Kidney (tissue), 14 donors: ENCODE results near the gene NENF. TPM values are rescaled to one million over a fixed set of nuclear protein-coding genes. Genes with fewer than 3 reads are reported as not detected.

Experiments used
- DNase-seq, 5 donors: peaks; one replicate each; pipeline ENCODE4 v3.0.0-alpha.2; 2013 to 2020
- FAIRE-seq: peaks from 2 replicates; lab custom pipeline; 2012; peaks lifted over from hg19 to GRCh38; lab: Jason Lieb, UNC
- H3K27ac ChIP-seq, 2 donors: one replicate each; pipeline ENCODE4 v1.7.0; 2013; ENCODE audit warnings: low read depth in 2 of 2, low read length in 2 of 2, inconsistent platforms in 1 of 2
- H3K27me3 ChIP-seq: one replicate; pipeline ENCODE4 v1.7.1; 2013; ENCODE audit warnings: low read length, inconsistent platforms; ENCODE audit not compliant: control insufficient read depth, insufficient read depth
- H3K36me3 ChIP-seq, 3 donors: one replicate each; pipeline versions ENCODE4 v1.7.0 to v1.7.1; 2013; ENCODE audit warnings: low read length in 3 of 3, control low read depth in 1 of 3, inconsistent platforms in 1 of 3; ENCODE audit not compliant: insufficient read depth in 3 of 3, control insufficient read depth in 2 of 3
- H3K4me1 ChIP-seq, 3 donors: one replicate each; pipeline versions ENCODE4 v1.7.0 to v1.7.1; 2013; ENCODE audit warnings: low read length in 3 of 3, inconsistent platforms in 1 of 3, low read depth in 1 of 3; ENCODE audit not compliant: control insufficient read depth in 2 of 3, insufficient read depth in 2 of 3
- H3K4me3 ChIP-seq, 3 donors: one replicate each; pipeline versions ENCODE4 v1.7.0 to v1.8.1; 2013; ENCODE audit warnings: low read length in 3 of 3, control low read depth in 1 of 3, inconsistent platforms in 1 of 3
- H3K9ac ChIP-seq, 3 donors: one replicate each; pipeline versions ENCODE4 v1.7.0 to v1.7.1; 2013; ENCODE audit warnings: low read length in 3 of 3, control low read depth in 1 of 3, inconsistent platforms in 1 of 3
- H3K9me3 ChIP-seq, 3 donors: one replicate each; pipeline versions ENCODE4 v1.7.0 to v1.7.1; 2013; ENCODE audit warnings: low read length in 3 of 3, control low read depth in 1 of 3, inconsistent platforms in 1 of 3; ENCODE audit not compliant: control insufficient read depth in 2 of 3, insufficient read depth in 1 of 3
- CTCF ChIP-seq: IDR thresholded peaks from 3 replicates; pipeline ENCODE4 v1.5.1; 2012; ENCODE audit warnings: mild to moderate bottlenecking, moderate library complexity, borderline replicate concordance; ENCODE audit not compliant: insufficient read depth; ENCODE audit errors: extremely low read depth
- intact Hi-C: fragments of 100-400 bp; cut with DNase I; formaldehyde crosslinking; loops from one replicate; pipeline ENCODE4 v1.11.1; 2022
- polyA plus RNA-seq: library from polyadenylated mRNA; stranded (reverse); fragments of 350-450 nt; fragmentation: Illumina TruSeq; extraction: RNeasy Lipid Tissue Mini Kit (QIAGEN cat#74804); gene quantifications from one replicate; pipeline ENCODE4 v1.2.3, GENCODE V29; 2014; ENCODE audit warnings: low read depth, low replicate concordance; ENCODE audit not compliant: insufficient read depth
- total RNA-seq: library from RNA; stranded (reverse); fragmentation: NEBNext Ultra II Directional; extraction: Animal tissue kit (Norgen Biotek cat#: 25700); gene quantifications from one replicate; pipeline ENCODE4 v1.2.1, GENCODE V29; 2021
- donor health status: control.
- donor health status: control.
- donor health status: control.
- donor health status: control.
- donor health status: control.
- donor health status: DM: yes; HTN: yes; CAD: no.
- donor health status: Normal renal cell carcinoma (clear cell type).

The NENF gene
- total and polyA plus RNA-seq, 2 donors from 2014 or later, result 63.0 to 210 TPM

GRCh38 chr1:212451416-212452322, 18.9 kb downstream of the NENF start:
- no peaks in the 10 kb centered on the region for H3K36me3 ChIP-seq
- TF ChIP-seq CTCF, result no peak
- H3K4me1 ChIP-seq, result peaks cover 0 to 2% (median 0%) of the 10 kb centered on the region in 3 donors
- no peak overlapping the region for H3K27ac ChIP-seq
- intact Hi-C loops, result loop anchor here (10.0 kb wide), 1 partner anchor 387 kb away; no protein-coding TSS in a partner anchor
- DNase-seq (peak in 3 of 5 donors; percentile 23 to 46 (median 44)), FAIRE-seq (no peak)
- H3K9ac ChIP-seq, result no peak overlapping the region
- no peaks in the 10 kb centered on the region for H3K27me3 ChIP-seq
- no peak overlapping the region for H3K4me3 ChIP-seq
- no peaks in the 10 kb centered on the region for H3K9me3 ChIP-seq

- Histone ChIP-seq H3K4me1 (peaks cover 0 to 2% (median 0%) of the 10 kb centered on the region in 3 donors), H3K27ac (no peak overlapping the region), H3K9ac (no peak overlapping the region), H3K9me3 (no peaks in the 10 kb centered on the region), H3K36me3 (no peaks in the 10 kb centered on the region), H3K4me3 (no peak overlapping the region), H3K27me3 (no peaks in the 10 kb centered on the region)
- intact Hi-C loops, result loop anchor here (10.0 kb wide), 1 partner anchor 388 kb away; no protein-coding TSS in a partner anchor
- TF ChIP-seq CTCF, result no peak
- peak in 1 of 5 donors; percentile 66 for DNase-seq
- FAIRE-seq, result no peak
These were observed 19.8 kb downstream of the NENF start for GRCh38 chr1:212452323-212453155.

- H3K4me1 ChIP-seq, result peaks cover 0 to 2% (median 0%) of the 10 kb centered on the region in 3 donors
- FAIRE-seq (no peak), DNase-seq (no peak)
- H3K27ac ChIP-seq, result no peak overlapping the region
- no peaks in the 10 kb centered on the region for H3K27me3 ChIP-seq
- intact Hi-C loops, result loop anchor here (10.0 kb wide), 1 partner anchor 389 kb away; no protein-coding TSS in a partner anchor
- TF ChIP-seq CTCF, result no peak
- no peak overlapping the region for H3K9ac ChIP-seq
- H3K4me3 ChIP-seq, result no peak overlapping the region
- H3K9me3 ChIP-seq, result no peaks in the 10 kb centered on the region
- no peaks in the 10 kb centered on the region for H3K36me3 ChIP-seq
These were observed 20.6 kb downstream of the NENF start for GRCh38 chr1:212453156-212453857.
